LNCaP clone FGC (cell line): ENCODE results near the gene PLCXD3.

Experiments used
- DNase-seq: peaks from one replicate; pipeline ENCODE4 v3.0.0-alpha.2; 2011; ENCODE audit warnings: low read depth
- H3K4me3 ChIP-seq: 2 replicates; pipeline ENCODE4 v1.5.1; 2011; ENCODE audit warnings: mild to moderate bottlenecking, low read depth, low read length, control low read depth
- TF ChIP-seq, protein P1 (sequence below): IDR thresholded peaks from 2 replicates; pipeline ENCODE4 v1.5.1; 2012; ENCODE audit warnings: mild to moderate bottlenecking; ENCODE audit not compliant: control insufficient read depth, insufficient read depth; ENCODE audit errors: extremely low read depth

PLCXD3 gene

DNA sequence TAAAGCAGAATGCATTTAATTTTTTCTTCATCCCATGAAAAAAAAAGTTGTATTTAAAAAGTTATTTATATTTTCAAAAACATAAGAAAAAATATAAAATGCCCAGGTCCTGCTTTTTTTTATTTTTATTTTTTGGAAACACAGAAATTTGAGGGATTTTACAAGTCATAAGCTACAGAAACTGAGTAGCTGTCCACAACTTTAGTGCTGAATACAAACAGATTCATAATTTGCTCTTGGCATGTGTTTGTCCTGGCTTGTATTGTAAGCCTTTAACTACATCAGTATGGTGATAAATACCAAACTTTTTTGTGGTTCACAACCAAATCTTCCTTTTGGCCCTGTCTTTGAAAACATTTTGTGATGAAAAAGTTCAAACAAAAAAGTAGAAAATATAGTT is 7.5 kb upstream of the PLCXD3 start:
- TF ChIP-seq, protein P1, sequence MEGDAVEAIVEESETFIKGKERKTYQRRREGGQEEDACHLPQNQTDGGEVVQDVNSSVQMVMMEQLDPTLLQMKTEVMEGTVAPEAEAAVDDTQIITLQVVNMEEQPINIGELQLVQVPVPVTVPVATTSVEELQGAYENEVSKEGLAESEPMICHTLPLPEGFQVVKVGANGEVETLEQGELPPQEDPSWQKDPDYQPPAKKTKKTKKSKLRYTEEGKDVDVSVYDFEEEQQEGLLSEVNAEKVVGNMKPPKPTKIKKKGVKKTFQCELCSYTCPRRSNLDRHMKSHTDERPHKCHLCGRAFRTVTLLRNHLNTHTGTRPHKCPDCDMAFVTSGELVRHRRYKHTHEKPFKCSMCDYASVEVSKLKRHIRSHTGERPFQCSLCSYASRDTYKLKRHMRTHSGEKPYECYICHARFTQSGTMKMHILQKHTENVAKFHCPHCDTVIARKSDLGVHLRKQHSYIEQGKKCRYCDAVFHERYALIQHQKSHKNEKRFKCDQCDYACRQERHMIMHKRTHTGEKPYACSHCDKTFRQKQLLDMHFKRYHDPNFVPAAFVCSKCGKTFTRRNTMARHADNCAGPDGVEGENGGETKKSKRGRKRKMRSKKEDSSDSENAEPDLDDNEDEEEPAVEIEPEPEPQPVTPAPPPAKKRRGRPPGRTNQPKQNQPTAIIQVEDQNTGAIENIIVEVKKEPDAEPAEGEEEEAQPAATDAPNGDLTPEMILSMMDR = no peak
- no peak overlapping the region for H3K4me3 ChIP-seq
- DNase-seq = no peak

DNA sequence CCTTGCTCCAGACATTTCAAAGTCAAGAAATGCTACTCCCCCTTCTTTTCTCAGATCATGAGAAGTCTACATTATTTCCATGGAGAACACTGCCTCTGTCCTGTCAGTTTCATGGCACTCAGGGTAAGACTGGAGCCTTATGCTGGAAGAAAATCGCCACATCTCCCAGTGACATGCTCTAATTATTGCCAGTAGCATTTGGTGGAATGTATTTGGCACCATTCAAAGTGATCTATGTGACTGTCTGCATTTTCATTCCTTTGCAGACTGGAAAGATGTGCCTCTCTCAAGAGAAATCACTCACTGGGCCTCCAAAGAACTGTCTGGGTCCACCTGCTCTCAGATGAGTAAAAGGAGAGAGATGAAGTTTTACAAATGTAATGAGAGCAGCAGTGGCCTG is 840 bp upstream of the PLCXD3 start:
- no peak overlapping the region for H3K4me3 ChIP-seq
- no peak for DNase-seq
- TF ChIP-seq, protein P1 = no peak

DNA sequence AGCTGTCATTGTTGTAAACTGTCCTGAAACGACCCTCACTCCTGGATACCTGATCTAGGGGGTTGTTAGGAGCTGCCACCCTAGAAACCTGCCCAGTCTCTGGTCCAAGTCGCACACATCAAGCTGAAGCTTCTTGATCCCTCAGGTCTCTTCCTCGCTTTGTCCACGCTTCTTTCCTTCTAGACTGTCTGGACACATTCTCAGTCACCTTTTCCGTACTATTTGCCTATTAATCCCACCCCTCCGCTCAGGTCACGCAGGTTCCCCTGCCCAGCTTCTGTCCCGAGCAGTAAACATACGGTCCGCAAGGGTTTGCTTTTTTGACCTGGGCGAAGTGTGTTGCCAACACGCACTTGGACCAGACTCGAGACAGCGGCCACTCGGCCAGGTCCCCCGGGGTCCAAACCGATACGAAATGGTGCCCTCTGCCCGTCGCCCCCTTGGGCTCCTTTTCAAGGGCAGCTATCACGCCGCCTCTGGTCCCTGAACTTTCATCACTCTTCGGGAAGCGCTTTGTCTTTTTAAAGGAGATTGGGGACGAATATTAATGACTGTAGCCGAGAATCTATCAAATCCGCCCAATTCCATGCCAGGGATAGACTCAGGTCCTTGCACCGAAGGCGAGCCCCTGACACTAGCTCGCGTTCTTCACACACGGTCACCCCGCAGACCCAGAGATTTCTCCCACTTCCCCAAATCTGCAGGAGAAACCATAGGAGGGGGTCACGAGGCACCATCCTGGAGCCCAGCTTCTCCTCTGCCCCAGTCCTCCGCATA is 814 bp downstream of the PLCXD3 start:
- no peak for DNase-seq
- TF ChIP-seq, protein P1 = no peak
- no peak overlapping the region for H3K4me3 ChIP-seq

DNA sequence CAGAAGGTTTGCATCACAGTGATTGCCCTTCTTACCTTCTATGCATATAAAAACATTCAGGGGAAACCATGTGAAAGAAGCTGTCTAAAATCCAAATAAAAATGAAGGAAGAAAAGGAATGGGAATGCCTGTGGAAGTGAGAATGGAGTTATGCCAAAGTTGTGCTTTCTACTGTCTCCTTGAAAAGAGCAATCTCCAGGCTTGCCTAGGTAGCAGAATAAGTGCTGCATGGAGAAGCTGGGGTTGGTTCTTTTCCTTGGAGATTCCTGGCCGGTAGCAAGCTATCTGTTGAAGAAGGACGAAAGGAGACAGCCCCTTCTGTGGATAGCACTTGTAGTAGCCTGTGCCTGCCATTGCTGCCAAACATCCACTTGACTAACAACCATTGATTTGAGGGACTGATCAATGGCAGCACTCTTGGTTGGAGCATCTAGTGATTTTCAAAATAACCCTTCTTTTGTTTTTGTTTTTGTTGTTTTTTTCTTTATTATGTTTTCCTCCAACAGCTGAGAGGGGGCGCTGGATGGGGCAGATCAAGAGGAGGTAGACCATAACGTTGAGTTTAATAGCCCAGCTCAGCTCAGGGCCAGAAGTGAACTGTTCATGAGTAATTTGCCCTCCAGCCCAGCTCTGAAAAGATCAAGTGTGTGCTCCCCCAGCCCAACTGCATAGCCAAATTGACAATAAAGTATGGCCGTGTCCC is 1.6 kb downstream of the PLCXD3 start:
- H3K4me3 ChIP-seq = no peak overlapping the region
- no peak for DNase-seq
- TF ChIP-seq, protein P1 = no peak

DNA sequence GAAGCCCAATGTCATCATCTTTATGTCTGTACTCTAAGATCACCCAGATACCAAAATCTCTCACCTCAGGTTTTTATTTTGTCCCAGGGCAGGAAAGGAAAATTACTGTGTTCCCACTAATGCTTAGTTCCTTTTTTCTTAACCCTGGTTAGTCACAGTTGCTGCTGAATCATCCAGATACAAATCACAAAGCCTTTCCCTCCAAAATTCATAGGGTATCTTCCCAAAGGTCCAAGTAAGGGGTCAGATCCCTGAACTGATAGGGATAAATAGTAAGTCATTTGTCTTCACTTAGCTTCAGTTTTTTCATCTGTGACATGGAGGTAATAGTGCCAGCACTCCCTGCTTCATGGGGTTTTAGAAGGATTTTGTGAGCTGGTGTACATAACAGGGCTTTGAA is 2.2 kb downstream of the PLCXD3 start:
- no peak overlapping the region for H3K4me3 ChIP-seq

DNA sequence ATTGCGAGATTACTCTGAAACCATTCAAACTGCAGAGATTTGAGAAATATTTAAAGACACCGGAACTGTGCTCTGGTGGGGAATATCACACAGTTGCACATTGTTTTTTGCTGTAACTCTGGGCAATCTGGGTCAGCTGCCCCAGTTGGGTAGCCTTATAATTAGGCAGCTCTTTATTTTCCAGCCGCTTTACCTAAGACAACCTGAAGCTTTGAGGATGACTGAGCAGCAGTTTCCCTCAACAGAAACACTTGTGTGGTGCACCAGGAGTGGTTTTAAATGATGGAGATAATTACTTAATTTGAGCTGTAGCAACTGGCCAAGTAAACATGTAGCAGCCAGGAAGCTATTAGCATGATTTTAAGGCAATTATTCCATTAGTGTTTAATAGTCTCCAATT is 2.9 kb downstream of the PLCXD3 start:
- TF ChIP-seq, protein P1 = no peak
- DNase-seq = no peak
- H3K4me3 ChIP-seq = no peak overlapping the region

More for the DNA sequence above, 2.2 kb downstream of the PLCXD3 start:
- no peak for DNase-seq
- TF ChIP-seq, protein P1 = no peak
